Fibroblast of villous mesenchyme (primary cell): ENCODE measurements around the gene SAFB. TPM values are rescaled to one million over a fixed set of nuclear protein-coding genes. Genes with fewer than 3 reads are reported as not detected.

Source experiments
- DNase-seq: peaks from one replicate; pipeline ENCODE4 v3.0.0-alpha.2; 2010; ENCODE audit warnings: low read depth
- H3K4me3 ChIP-seq: 2 replicates; pipeline ENCODE4 v1.5.1; 2011; ENCODE audit warnings: low read depth, mild to moderate bottlenecking, low read length
- CTCF ChIP-seq: IDR thresholded peaks from 2 replicates; pipeline ENCODE4 v1.5.1; 2012; ENCODE audit warnings: low read depth, mild to moderate bottlenecking, low read length; ENCODE audit not compliant: insufficient read depth
- total RNA-seq: library from RNA; depleted of rRNA; stranded (reverse); fragments of >200 nt; gene quantifications from 2 replicates; pipeline ENCODE4 v1.2.3, GENCODE V29; 2012

Gene SAFB
- total RNA-seq, 1 donor, result 40.6 TPM

GRCh38 chr19:5632657-5633056 is 9.8 kb downstream of the SAFB start:
- H3K4me3 ChIP-seq, result no peak overlapping the region
- no peak for TF ChIP-seq CTCF
- DNase-seq, result peak; percentile 51

- no peak overlapping the region for H3K4me3 ChIP-seq
- TF ChIP-seq CTCF, result no peak
- DNase-seq, result no peak
Measured at GRCh38 chr19:5635427-5635826, 12.5 kb downstream of the SAFB start.

DNA sequence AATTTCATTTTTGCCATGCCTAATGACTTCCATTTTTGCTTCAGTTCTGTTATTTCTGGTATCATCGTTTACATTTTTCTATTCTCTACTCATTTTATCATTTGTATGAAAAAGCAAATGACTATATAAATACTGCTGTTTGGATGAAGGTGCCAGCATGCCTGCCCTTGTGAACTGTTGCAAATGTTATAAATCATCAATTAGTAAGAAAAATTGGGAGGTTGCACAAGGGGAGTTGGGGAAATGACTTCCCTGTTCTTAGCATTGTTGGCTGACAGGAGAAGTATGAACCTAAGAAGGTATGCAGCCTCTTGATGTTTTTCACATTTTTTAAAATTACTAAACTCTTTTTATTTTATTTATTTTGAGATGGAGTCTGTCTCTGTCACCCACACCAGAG is 15.1 kb downstream of the SAFB start:
- no peak for TF ChIP-seq CTCF
- peak; percentile 46 for DNase-seq

DNA sequence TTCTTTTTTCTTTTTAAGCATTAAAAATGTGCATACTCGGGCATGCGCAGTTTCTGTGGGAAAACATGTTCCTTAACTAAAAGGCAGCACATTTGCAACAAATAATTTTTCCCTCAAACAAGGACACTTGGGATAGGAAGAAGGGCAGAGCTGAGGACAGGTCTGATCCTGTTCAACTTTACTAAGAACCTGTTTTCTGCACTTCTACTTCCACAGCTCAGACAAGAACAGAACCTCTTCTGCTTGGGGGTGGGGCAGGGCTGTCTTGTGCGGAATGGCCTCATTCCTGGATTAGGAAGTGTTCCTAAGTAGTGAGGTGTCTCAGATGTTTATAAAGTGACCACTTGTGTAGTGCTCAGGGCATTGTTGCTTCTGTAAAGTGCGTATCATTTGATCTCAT is 18.3 kb downstream of the SAFB start:
- no peak for TF ChIP-seq CTCF
- no peak for DNase-seq
- no peak overlapping the region for H3K4me3 ChIP-seq

More for the DNA sequence above, 15.1 kb downstream of the SAFB start:
- no peak overlapping the region for H3K4me3 ChIP-seq

DNA sequence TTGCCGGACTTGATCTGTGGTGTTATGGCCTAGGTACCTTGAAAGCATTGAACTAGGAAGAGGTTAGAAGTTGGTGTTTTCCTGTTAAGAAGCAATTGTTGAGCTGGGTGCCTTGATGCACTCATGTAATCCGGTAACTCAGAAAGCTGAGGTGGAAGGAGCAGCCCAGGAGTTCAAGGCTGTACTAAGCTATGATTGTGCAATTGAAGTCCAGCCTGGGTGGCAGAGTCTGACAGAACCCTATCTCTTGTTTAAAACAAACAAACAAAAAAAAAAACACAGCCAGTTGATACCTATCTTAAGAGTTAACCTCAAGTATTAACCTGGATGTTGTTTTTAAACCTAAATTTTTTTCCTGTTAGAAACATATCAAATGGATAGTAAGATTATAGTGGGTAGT is 19.3 kb downstream of the SAFB start:
- TF ChIP-seq CTCF, result no peak
- peak; percentile 39 for DNase-seq
- no peak overlapping the region for H3K4me3 ChIP-seq

GRCh38 chr19:5643060-5643459 is 20.2 kb downstream of the SAFB start:
- H3K4me3 ChIP-seq, result no peak overlapping the region
- TF ChIP-seq CTCF, result no peak
- DNase-seq, result no peak

- no peak for TF ChIP-seq CTCF
- no peak overlapping the region for H3K4me3 ChIP-seq
- peak; percentile 17 for DNase-seq
Measured at GRCh38 chr19:5644037-5644436, 21.2 kb downstream of the SAFB start.
